Esophagus squamous epithelium (tissue), 5 donors: Measurements from ENCODE around the gene CUBN. TPM values are rescaled to one million over a fixed set of nuclear protein-coding genes. Genes with fewer than 3 reads are reported as not detected.
A peak's percentile ranks its signal among the peaks of the same experiment; 100 is the strongest.

Experiments
- DNase-seq: peaks from one replicate; lab custom pipeline; 2025; lab: John Stamatoyannopoulos, UW
- H3K27ac ChIP-seq, 4 donors: fragments of 200-600 bp; sonication (generic); one replicate each; pipeline ENCODE4 v1.5.1; 2016 to 2019; ENCODE audit warnings: mild to moderate bottlenecking in 1 of 4
- H3K27me3 ChIP-seq, 4 donors: fragments of 200-600 bp; sonication (generic); 1 replicate in 3 of 4; 2 replicates in 1 of 4; pipeline versions ENCODE4 v1.5.1 to v1.6.0; 2017 to 2021; ENCODE audit warnings: antibody characterized with exemption in 1 of 4
- H3K36me3 ChIP-seq, 3 donors: fragments of 200-600 bp; sonication (generic); one replicate each; pipeline ENCODE4 v1.5.1; 2016 to 2019
- H3K4me1 ChIP-seq, 3 donors: fragments of 200-600 bp; sonication (generic); one replicate each; pipeline ENCODE4 v1.5.1; 2017 to 2019
- H3K4me3 ChIP-seq, 4 donors: fragments of 200-600 bp; sonication (generic); 1 replicate in 3 of 4; 2 replicates in 1 of 4; pipeline ENCODE4 v1.5.1; 2016 to 2019; ENCODE audit warnings: mild to moderate bottlenecking in 2 of 4, moderate library complexity in 1 of 4
- H3K9me3 ChIP-seq, 3 donors: fragments of 200-600 bp; sonication (generic); one replicate each; pipeline ENCODE4 v1.5.1; 2016 to 2019
- POLR2A ChIP-seq, 4 donors: fragments of 450-650 bp; IDR thresholded peaks; one replicate each; pipeline ENCODE4 v1.6.1; 2017; ENCODE audit warnings: antibody characterized with exemption in 4 of 4, mild to moderate bottlenecking in 4 of 4, moderate library complexity in 3 of 4
- WGBS, 2 donors: methylation state at CpG; one replicate each; pipeline ENCODE4 v1.1.5; 2018; 5-methylcytosine and 5-hydroxymethylcytosine counted together
- intact Hi-C: fragments of 100-400 bp; cut with DNase I; formaldehyde crosslinking; loops from one replicate; pipeline ENCODE4 v1.15.0; 2022
- total RNA-seq, 4 donors: library from RNA; depleted of rRNA; stranded (reverse); fragments of >200 nt; gene quantifications; one replicate each; pipeline ENCODE4 v1.1.0, GENCODE V29; 2016
- TF ChIP-seq, protein P1 (sequence below), 6 experiments: fragments of 450-650 bp in 4 of 6; fragments of 200-600 bp in 2 of 6; sonication (generic) in 2 of 6; IDR thresholded peaks; one replicate each; pipeline ENCODE4 v1.5.1; 2016 to 2019; ENCODE audit warnings: antibody characterized with exemption in 6 of 6, mild to moderate bottlenecking in 4 of 6, moderate library complexity in 4 of 6
- donor health status: DM: yes; HTN: yes; CAD: no.

CUBN gene
- total RNA-seq, 4 donors from 2014 or later, result 0.15 to 0.83 (median 0.51) TPM

- Histone ChIP-seq H3K27ac (no peak overlapping the region), H3K4me3 (no peak overlapping the region), H3K36me3 (peaks cover 0 to 4% (median 0%) of the 10 kb centered on the region in 3 donors), H3K27me3 (no peaks in the 10 kb centered on the region), H3K4me1 (peaks cover 10 to 35% (median 19%) of the 10 kb centered on the region in 3 donors), H3K9me3 (no peaks in the 10 kb centered on the region)
- no peak for DNase-seq
- no peak for TF ChIP-seq POLR2A (IDR thresholded peaks at IDR 0.05)
- TF ChIP-seq, protein P1, sequence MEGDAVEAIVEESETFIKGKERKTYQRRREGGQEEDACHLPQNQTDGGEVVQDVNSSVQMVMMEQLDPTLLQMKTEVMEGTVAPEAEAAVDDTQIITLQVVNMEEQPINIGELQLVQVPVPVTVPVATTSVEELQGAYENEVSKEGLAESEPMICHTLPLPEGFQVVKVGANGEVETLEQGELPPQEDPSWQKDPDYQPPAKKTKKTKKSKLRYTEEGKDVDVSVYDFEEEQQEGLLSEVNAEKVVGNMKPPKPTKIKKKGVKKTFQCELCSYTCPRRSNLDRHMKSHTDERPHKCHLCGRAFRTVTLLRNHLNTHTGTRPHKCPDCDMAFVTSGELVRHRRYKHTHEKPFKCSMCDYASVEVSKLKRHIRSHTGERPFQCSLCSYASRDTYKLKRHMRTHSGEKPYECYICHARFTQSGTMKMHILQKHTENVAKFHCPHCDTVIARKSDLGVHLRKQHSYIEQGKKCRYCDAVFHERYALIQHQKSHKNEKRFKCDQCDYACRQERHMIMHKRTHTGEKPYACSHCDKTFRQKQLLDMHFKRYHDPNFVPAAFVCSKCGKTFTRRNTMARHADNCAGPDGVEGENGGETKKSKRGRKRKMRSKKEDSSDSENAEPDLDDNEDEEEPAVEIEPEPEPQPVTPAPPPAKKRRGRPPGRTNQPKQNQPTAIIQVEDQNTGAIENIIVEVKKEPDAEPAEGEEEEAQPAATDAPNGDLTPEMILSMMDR (IDR thresholded peaks at IDR 0.05), result no peak
- intact Hi-C loops, result no loop called here
- 70 to 82% methylated on average over 4 of the region's 4 CpGs for WGBS, 2 donors
Observed at GRCh38 chr10:16812676-16813075, 316.9 kb downstream of the CUBN start.

DNA sequence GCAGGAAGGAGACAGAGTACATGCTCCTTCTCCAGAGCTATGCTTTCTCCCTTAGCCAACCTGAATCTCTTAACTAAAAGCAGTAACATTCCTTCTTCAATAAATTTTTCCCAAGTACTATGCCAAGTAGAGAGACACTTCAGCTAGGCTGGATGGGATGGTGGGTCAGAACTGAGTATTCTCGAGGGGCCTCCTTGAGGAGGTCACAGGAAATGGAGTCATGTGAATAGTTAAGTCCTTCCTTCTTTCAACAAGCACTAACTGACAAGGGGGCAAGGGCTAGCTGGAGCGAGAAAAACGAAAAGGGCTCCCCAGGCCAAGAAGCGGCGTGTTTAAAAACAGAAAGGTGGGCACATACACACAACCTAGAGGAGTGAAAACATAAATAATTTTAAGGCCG, 317.8 kb downstream of the CUBN start:
- Histone ChIP-seq H3K4me1 (peaks cover 10 to 35% (median 19%) of the 10 kb centered on the region in 3 donors), H3K27me3 (no peaks in the 10 kb centered on the region), H3K27ac (no peak overlapping the region), H3K4me3 (no peak overlapping the region), H3K9me3 (no peaks in the 10 kb centered on the region), H3K36me3 (peaks cover 0 to 4% (median 0%) of the 10 kb centered on the region in 3 donors)
- TF ChIP-seq, protein P1 (IDR thresholded peaks at IDR 0.05), result no peak
- no peak for TF ChIP-seq POLR2A (IDR thresholded peaks at IDR 0.05)
- WGBS, 2 donors, result 86 to 88% methylated on average over 6 of the region's 6 CpGs
- intact Hi-C loops, result no loop called here
- no peak for DNase-seq

GRCh38 chr10:16811292-16811691, 318.3 kb downstream of the CUBN start:
- H3K36me3 ChIP-seq, result peaks cover 0 to 4% (median 0%) of the 10 kb centered on the region in 3 donors
- peaks cover 7 to 30% (median 15%) of the 10 kb centered on the region in 3 donors for H3K4me1 ChIP-seq
- H3K27me3 ChIP-seq, result no peaks in the 10 kb centered on the region
- H3K9me3 ChIP-seq, result no peaks in the 10 kb centered on the region
- TF ChIP-seq, protein P1 (IDR thresholded peaks at IDR 0.05), result no peak
- no peak for TF ChIP-seq POLR2A (IDR thresholded peaks at IDR 0.05)
- intact Hi-C loops, result no loop called here
- WGBS, 2 donors, result 79 to 80% methylated on average over 3 of the region's 3 CpGs
- no peak overlapping the region for H3K4me3 ChIP-seq
- DNase-seq, result no peak
- no peak overlapping the region for H3K27ac ChIP-seq

- 72 to 93% methylated on average over 4 to 6 of the region's 6 CpGs for WGBS, 2 donors
- DNase-seq, result no peak
- H3K36me3 ChIP-seq, result peaks cover 0 to 4% (median 0%) of the 10 kb centered on the region in 3 donors
Observed at GRCh38 chr10:16809074-16809718, 320.4 kb downstream of the CUBN start.

DNA sequence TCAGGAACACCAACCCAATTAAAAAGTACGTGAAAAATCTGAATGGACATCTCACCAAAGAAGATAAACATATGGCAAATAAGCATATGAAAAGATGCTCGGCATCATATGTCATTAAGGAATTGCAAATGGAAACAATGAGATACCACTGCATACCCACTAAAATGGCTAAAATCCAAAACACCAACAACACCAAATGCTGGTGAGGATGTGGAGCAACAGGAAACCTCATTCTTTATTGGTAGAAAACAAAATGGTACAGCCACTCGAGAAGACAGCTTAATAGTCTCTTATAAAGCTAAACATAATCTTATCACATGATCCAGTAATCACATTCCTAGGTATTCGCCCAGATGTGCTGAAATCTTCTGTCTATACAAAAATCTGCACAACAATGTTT, 325.5 kb downstream of the CUBN start:
- intact Hi-C loops, result no loop called here

More at GRCh38 chr10:16809074-16809718, 320.4 kb downstream of the CUBN start:
- H3K27ac ChIP-seq, result no peak overlapping the region
- H3K27me3 ChIP-seq, result no peaks in the 10 kb centered on the region
- no peak overlapping the region for H3K4me3 ChIP-seq
- intact Hi-C loops, result no loop called here
- no peaks in the 10 kb centered on the region for H3K9me3 ChIP-seq
- peaks cover 0 to 9% (median 4%) of the 10 kb centered on the region in 3 donors for H3K4me1 ChIP-seq
- TF ChIP-seq, protein P1 (IDR thresholded peaks at IDR 0.05), result peak in 4 of 6 experiments; percentile 8 to 39 (median 29)
- no peak for TF ChIP-seq POLR2A (IDR thresholded peaks at IDR 0.05)

More for the DNA sequence above, 325.5 kb downstream of the CUBN start:
- TF ChIP-seq, protein P1 (IDR thresholded peaks at IDR 0.05), result no peak
- TF ChIP-seq POLR2A (IDR thresholded peaks at IDR 0.05), result no peak
- DNase-seq, result no peak
- no peak overlapping the region for H3K4me3 ChIP-seq
- 81 to 90% methylated on average over 4 of the region's 4 CpGs for WGBS, 2 donors
- peaks cover 0 to 4% (median 0%) of the 10 kb centered on the region in 3 donors for H3K36me3 ChIP-seq
- no peaks in the 10 kb centered on the region for H3K9me3 ChIP-seq
- peaks cover 0 to 5% (median 4%) of the 10 kb centered on the region in 3 donors for H3K4me1 ChIP-seq
- H3K27ac ChIP-seq, result no peak overlapping the region
- H3K27me3 ChIP-seq, result no peaks in the 10 kb centered on the region
